Spleen (tissue), 11 donors: ENCODE data around the gene BDNF. TPM values are rescaled to one million over a fixed set of nuclear protein-coding genes. Genes with fewer than 3 reads are reported as not detected.

ENCODE experiments used
- DNase-seq: peaks from one replicate; pipeline ENCODE4 v3.0.0-alpha.2; 2020
- H3K27ac ChIP-seq, 8 donors: fragments of 200-600 bp; sonication (generic) in 7 of 8; 1 replicate in 4 of 8; 2 replicates in 4 of 8; pipeline versions ENCODE4 v1.5.0 to v1.8.0; 2016 to 2021; ENCODE audit warnings: inconsistent platforms in 4 of 8, mild to moderate bottlenecking in 4 of 8, moderate library complexity in 1 of 8
- H3K27me3 ChIP-seq, 7 donors: fragments of 200-600 bp; sonication (generic) in 6 of 7; replicated peaks in 1 of 7; 1 replicate in 4 of 7; 2 replicates in 3 of 7; pipeline versions ENCODE4 v1.5.0 to v1.8.0; 2016 to 2021; ENCODE audit warnings: inconsistent platforms in 3 of 7, mild to moderate bottlenecking in 1 of 7
- H3K36me3 ChIP-seq, 6 donors: fragments of 200-600 bp; sonication (generic) in 5 of 6; 1 replicate in 4 of 6; 2 replicates in 2 of 6; pipeline versions ENCODE4 v1.5.0 to v1.8.0; 2016 to 2021; ENCODE audit warnings: inconsistent platforms in 2 of 6
- H3K4me1 ChIP-seq, 6 donors: fragments of 200-600 bp; sonication (generic) in 5 of 6; 1 replicate in 3 of 6; 2 replicates in 3 of 6; pipeline versions ENCODE4 v1.5.0 to v1.8.0; 2016 to 2021; ENCODE audit warnings: inconsistent platforms in 3 of 6
- H3K4me3 ChIP-seq, 8 donors: fragments of 200-600 bp; sonication (generic) in 7 of 8; 1 replicate in 4 of 8; 2 replicates in 4 of 8; pipeline versions ENCODE4 v1.5.0 to v1.8.0; 2016 to 2021; ENCODE audit warnings: inconsistent platforms in 4 of 8, mild to moderate bottlenecking in 4 of 8, moderate library complexity in 2 of 8
- H3K9me3 ChIP-seq, 8 donors: fragments of 200-600 bp; sonication (generic) in 7 of 8; 1 replicate in 4 of 8; 2 replicates in 4 of 8; pipeline versions ENCODE4 v1.5.0 to v1.8.0; 2016 to 2021; ENCODE audit warnings: inconsistent platforms in 4 of 8
- CTCF ChIP-seq, 11 experiments: fragments of 200-600 bp in 7 of 11; fragments of 450-650 bp in 4 of 11; sonication (generic) in 4 of 11; IDR thresholded peaks in 8 of 11; conservative IDR thresholded peaks in 3 of 11; 1 replicate in 7 of 11; 2 replicates in 4 of 11; pipeline versions ENCODE4 v1.4.0 to v1.8.0; 2016 to 2021; ENCODE audit warnings: antibody characterized with exemption in 11 of 11, inconsistent platforms in 4 of 11, mild to moderate bottlenecking in 1 of 11
- POLR2A ChIP-seq, 3 donors: fragments of 450-650 bp; IDR thresholded peaks; one replicate each; pipeline ENCODE4 v1.5.1; 2017; ENCODE audit warnings: antibody characterized with exemption in 3 of 3, mild to moderate bottlenecking in 1 of 3
- POLR2AphosphoS5 ChIP-seq, 3 donors: sonication (generic); formaldehyde crosslinking; IDR thresholded peaks; one replicate each; pipeline ENCODE4 v1.5.1; 2017; ENCODE audit warnings: antibody characterized with exemption in 3 of 3
- WGBS, 5 donors: extraction: QIAGEN DNeasy Blood & Tissue Kit in 3 of 5; methylation state at CpG; one replicate each; pipeline versions ENCODE4 v1.1.5 to v1.1.7; 2013 to 2018; 5-methylcytosine and 5-hydroxymethylcytosine counted together
- intact Hi-C: fragments of 100-400 bp; cut with DNase I; formaldehyde crosslinking; loops from one replicate; pipeline ENCODE4 v1.15.0; 2023; ENCODE audit warnings: low total_unique reads
- polyA plus RNA-seq, 3 donors: library from polyadenylated mRNA; stranded (reverse); fragments of 200-250 nt; gene quantifications; one replicate each; pipeline ENCODE4 v1.2.1, GENCODE V29; 2013
- total RNA-seq, 7 donors: library from RNA; depleted of rRNA in 3 of 7; stranded (reverse); fragments of >200 nt in 3 of 7; fragmentation: NEBNext Ultra II Directional in 4 of 7; extraction: Animal tissue kit (Norgen Biotek cat#: 25700) in 4 of 7; gene quantifications; one replicate each; pipeline versions ENCODE4 v1.1.0 to v1.2.1, GENCODE V29; 2016 to 2021
- donor health status: healthy with polysubstance abuse.
- donor health status: DM: no; HTN: no; CAD: no; lungs with moderate emphysema.
- donor health status: DM: no; HTN: no; CAD: no.
- donor health status: Bipolar disorder and iron deficiency.
- donor health status: healthy.
- donor health status: DM: no; HTN: no; CAD: no.
- donor health status: DM: yes; HTN: yes; CAD: no.

The BDNF gene
- total and polyA plus RNA-seq, 10 donors: 0.02 to 0.29 (median 0.08) TPM; not detected in 2

- WGBS, 5 donors: 4 to 5% (median 5%) methylated on average over 23 to 30 of the region's 30 CpGs
- peak overlapping the region in 4 of 8 donors; percentile 6 to 47 (median 26) for H3K4me3 ChIP-seq
These were observed 18.1 kb upstream of the BDNF start for GRCh38 chr11:27718346-27718862.

GRCh38 chr11:27717801-27718229 lies 17.6 kb upstream of the BDNF start:
- Histone ChIP-seq H3K4me1 (peaks cover 0 to 26% (median 14%) of the 10 kb centered on the region in 6 donors), H3K36me3 (no peaks in the 10 kb centered on the region), H3K27ac (no peak overlapping the region), H3K4me3 (no peak overlapping the region), H3K9me3 (peaks cover 0 to 11% (median 0%) of the 10 kb centered on the region in 8 donors), H3K27me3 (peaks cover 4 to 87% (median 64%) of the 10 kb centered on the region in 7 donors)
- 11 to 14% (median 13%) methylated on average over 8 of the region's 8 CpGs for WGBS, 5 donors
- TF ChIP-seq POLR2AphosphoS5 (IDR thresholded peaks at IDR 0.05) (no peak), POLR2A (IDR thresholded peaks at IDR 0.05) (no peak), CTCF (IDR thresholded peaks at IDR 0.05 in 8 of 11, conservative IDR thresholded peaks at IDR 0.05 in 3 of 11) (no peak)
- intact Hi-C loops: no loop called here
- DNase-seq: no peak

More at GRCh38 chr11:27718346-27718862, 18.1 kb upstream of the BDNF start:
- Histone ChIP-seq H3K9me3 (peaks cover 0 to 11% (median 0%) of the 10 kb centered on the region in 8 donors), H3K27me3 (peaks cover 4 to 88% (median 70%) of the 10 kb centered on the region in 7 donors), H3K36me3 (no peaks in the 10 kb centered on the region), H3K27ac (no peak overlapping the region), H3K4me1 (peaks cover 0 to 28% (median 14%) of the 10 kb centered on the region in 6 donors)
- no peak for DNase-seq
- TF ChIP-seq POLR2AphosphoS5 (IDR thresholded peaks at IDR 0.05) (no peak), CTCF (IDR thresholded peaks at IDR 0.05 in 8 of 11, conservative IDR thresholded peaks at IDR 0.05 in 3 of 11) (no peak), POLR2A (IDR thresholded peaks at IDR 0.05) (no peak)
- intact Hi-C loops: no loop called here

GRCh38 chr11:27717377-27717776 lies 17.1 kb upstream of the BDNF start:
- Histone ChIP-seq H3K4me1 (peaks cover 0 to 22% (median 12%) of the 10 kb centered on the region in 6 donors), H3K9me3 (peaks cover 0 to 11% (median 0%) of the 10 kb centered on the region in 8 donors), H3K4me3 (no peak overlapping the region), H3K27ac (no peak overlapping the region), H3K27me3 (peaks cover 4 to 83% (median 59%) of the 10 kb centered on the region in 7 donors), H3K36me3 (no peaks in the 10 kb centered on the region)
- intact Hi-C loops: no loop called here
- no peak for TF ChIP-seq CTCF (IDR thresholded peaks at IDR 0.05 in 8 of 11, conservative IDR thresholded peaks at IDR 0.05 in 3 of 11)
- no peak for TF ChIP-seq POLR2AphosphoS5 (IDR thresholded peaks at IDR 0.05)
- TF ChIP-seq POLR2A (IDR thresholded peaks at IDR 0.05): no peak
- no peak for DNase-seq

- H3K36me3 ChIP-seq: no peaks in the 10 kb centered on the region
- H3K27me3 ChIP-seq: peaks cover 4 to 78% (median 54%) of the 10 kb centered on the region in 7 donors
- 64 to 84% (median 72%) methylated on average over 2 of the region's 2 CpGs for WGBS, 5 donors
- no peak for TF ChIP-seq CTCF (IDR thresholded peaks at IDR 0.05 in 8 of 11, conservative IDR thresholded peaks at IDR 0.05 in 3 of 11)
- no peak for TF ChIP-seq POLR2A (IDR thresholded peaks at IDR 0.05)
- no peak for TF ChIP-seq POLR2AphosphoS5 (IDR thresholded peaks at IDR 0.05)
- no peak for DNase-seq
- H3K9me3 ChIP-seq: peaks cover 0 to 11% (median 0%) of the 10 kb centered on the region in 8 donors
- H3K4me3 ChIP-seq: no peak overlapping the region
- no peak overlapping the region for H3K27ac ChIP-seq
- intact Hi-C loops: no loop called here
- H3K4me1 ChIP-seq: peaks cover 0 to 16% (median 6%) of the 10 kb centered on the region in 6 donors
These were observed 16.6 kb upstream of the BDNF start for GRCh38 chr11:27716835-27717234.
